Thymus (tissue), 11 donors: ENCODE data around the gene CRTC2. TPM values are rescaled to one million over a fixed set of nuclear protein-coding genes. Genes with fewer than 3 reads are reported as not detected.

Experiments used
- DNase-seq, 9 donors: peaks; one replicate each; pipeline ENCODE4 v3.0.0-alpha.2; 2013; ENCODE audit warnings: low spot score in 9 of 9, low read depth in 6 of 9, missing footprints in 1 of 9
- H3K27ac ChIP-seq, 2 donors: one replicate each; pipeline ENCODE4 v1.5.1; 2013; ENCODE audit warnings: control low read depth in 1 of 2, low read depth in 1 of 2, low read length in 1 of 2, mild to moderate bottlenecking in 1 of 2, moderate library complexity in 1 of 2
- H3K27me3 ChIP-seq, 2 donors: one replicate each; pipeline ENCODE4 v1.5.1; 2013; ENCODE audit warnings: low read length in 1 of 2; ENCODE audit not compliant: control insufficient read depth in 2 of 2, insufficient read depth in 1 of 2
- H3K36me3 ChIP-seq, 2 donors: one replicate each; pipeline ENCODE4 v1.5.1; 2013; ENCODE audit warnings: low read length in 1 of 2, mild to moderate bottlenecking in 1 of 2, moderate library complexity in 1 of 2; ENCODE audit not compliant: control insufficient read depth in 2 of 2, insufficient read depth in 2 of 2
- H3K4me1 ChIP-seq, 2 donors: one replicate each; pipeline ENCODE4 v1.5.1; 2013; ENCODE audit warnings: low read length in 2 of 2; ENCODE audit not compliant: control insufficient read depth in 2 of 2, insufficient read depth in 2 of 2
- H3K4me3 ChIP-seq, 2 donors: one replicate each; pipeline ENCODE4 v1.5.1; 2013; ENCODE audit warnings: low read length in 2 of 2, control low read depth in 1 of 2, mild to moderate bottlenecking in 1 of 2
- H3K9me3 ChIP-seq, 2 donors: one replicate each; pipeline ENCODE4 v1.5.1; 2013; ENCODE audit warnings: low read length in 1 of 2, mild to moderate bottlenecking in 1 of 2; ENCODE audit not compliant: control insufficient read depth in 2 of 2, insufficient read depth in 1 of 2
- WGBS: extraction: QIAGEN DNeasy Blood & Tissue Kit; methylation state at CpG from one replicate; pipeline ENCODE4 v1.1.7; 2013; 5-methylcytosine and 5-hydroxymethylcytosine counted together
- polyA plus RNA-seq: library from polyadenylated mRNA; stranded (reverse); fragments of 200-250 nt; gene quantifications from one replicate; pipeline ENCODE4 v1.2.3, GENCODE V29; 2013
- total RNA-seq: library from RNA; stranded (reverse); fragments of 120-200 nt; gene quantifications from one replicate; pipeline ENCODE4 v1.2.4, GENCODE V29; 2013
- donor health status: healthy.

Gene CRTC2
- total and polyA plus RNA-seq, 2 donors, result 9.8 to 70.5 TPM

GRCh38 chr1:153978274-153978909 is 20.0 kb upstream of the CRTC2 start:
- DNase-seq, result no peak
- peak overlapping the region in 1 of 2 donors; percentile 80 for H3K27ac ChIP-seq
- H3K4me1 ChIP-seq, result peaks cover 6 to 21% of the 10 kb centered on the region in 2 donors
- H3K36me3 ChIP-seq, result peaks cover 24 to 25% of the 10 kb centered on the region in 2 donors
- H3K27me3 ChIP-seq, result no peaks in the 10 kb centered on the region
- peak overlapping the region; percentile 93 to 98 for H3K4me3 ChIP-seq
- WGBS, result 86% methylated on average over 9 of the region's 9 CpGs
- no peaks in the 10 kb centered on the region for H3K9me3 ChIP-seq

GRCh38 chr1:153977250-153978240 is 19.1 kb upstream of the CRTC2 start, which contains the start of gene JTB:
TSS of gene JTB (minus strand) at chr1:153977674. CDS start at chr1:153977252, 422 bp downstream.
- peaks cover 32 to 33% of the 10 kb centered on the region in 2 donors for H3K36me3 ChIP-seq
- peak within 1 kb of the TSS; percentile 80 to 92 for H3K27ac ChIP-seq
- H3K4me1 ChIP-seq, result peaks cover 6 to 21% of the 10 kb centered on the region in 2 donors
- WGBS, result under 1% methylated on average over 75 of the region's 75 CpGs
- peak within 1 kb of the TSS; percentile 93 to 98 for H3K4me3 ChIP-seq
- peak in 7 of 9 donors; percentile 63 to 92 (median 84) for DNase-seq
- H3K27me3 ChIP-seq, result no peaks in the 10 kb centered on the region
- peaks cover 0 to 1% of the 10 kb centered on the region in 2 donors for H3K9me3 ChIP-seq

DNA sequence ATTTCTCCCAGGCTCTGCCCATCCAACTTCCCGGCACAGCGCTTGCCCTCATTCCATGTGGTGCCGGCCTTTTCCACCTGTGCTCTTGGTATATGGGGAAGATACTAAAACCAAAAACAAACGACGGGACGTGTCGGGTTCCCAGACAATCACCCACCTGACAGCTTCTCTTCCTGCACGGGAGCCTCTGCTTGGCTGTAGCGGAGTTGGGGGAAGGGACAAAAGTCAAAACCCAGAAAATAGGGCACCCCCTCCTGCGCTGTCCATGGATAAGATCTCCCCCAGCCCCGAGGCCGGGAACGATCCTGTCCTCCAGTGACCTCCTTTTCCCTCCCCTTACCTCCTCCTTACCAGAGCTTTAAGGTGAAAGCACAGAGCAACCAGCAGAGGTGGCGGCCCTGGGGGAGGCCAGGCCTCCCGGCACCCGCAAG is 18.4 kb upstream of the CRTC2 start:
- Histone ChIP-seq H3K27ac (peak overlapping the region; percentile 77 to 92), H3K9me3 (peaks cover 0 to 1% of the 10 kb centered on the region in 2 donors), H3K36me3 (peaks cover 35 to 36% of the 10 kb centered on the region in 2 donors), H3K4me1 (peaks cover 6 to 24% of the 10 kb centered on the region in 2 donors), H3K4me3 (peak overlapping the region; percentile 93 to 98), H3K27me3 (no peaks in the 10 kb centered on the region)
- DNase-seq, result no peak
- WGBS, result 2% methylated on average over 16 of the region's 16 CpGs

DNA sequence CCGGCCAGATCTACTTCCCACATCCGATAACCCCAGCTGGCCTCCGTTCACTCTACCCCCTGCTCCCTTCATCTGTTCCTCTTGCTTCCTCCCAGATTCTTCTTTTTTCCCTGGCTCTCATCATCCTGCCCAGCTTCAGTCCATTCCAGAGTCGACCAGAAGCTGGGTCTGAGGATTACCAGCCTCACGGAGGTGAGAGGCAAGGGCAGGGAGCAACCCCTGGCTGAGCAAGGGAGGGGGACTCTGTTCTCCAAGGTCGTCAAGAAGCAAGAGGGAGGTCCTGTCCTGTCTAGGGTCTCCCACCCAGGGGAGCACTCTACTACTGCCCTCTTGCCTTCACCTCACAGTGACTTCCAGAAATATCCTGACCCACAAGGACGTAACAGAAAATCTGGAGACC is 15.1 kb upstream of the CRTC2 start:
- no peaks in the 10 kb centered on the region for H3K27me3 ChIP-seq
- no peak overlapping the region for H3K27ac ChIP-seq
- 97% methylated on average over 7 of the region's 7 CpGs for WGBS
- no peak overlapping the region for H3K4me3 ChIP-seq
- peaks cover 10 to 30% of the 10 kb centered on the region in 2 donors for H3K4me1 ChIP-seq
- peaks cover 0 to 1% of the 10 kb centered on the region in 2 donors for H3K9me3 ChIP-seq
- H3K36me3 ChIP-seq, result peaks cover 35 to 36% of the 10 kb centered on the region in 2 donors
- no peak for DNase-seq

DNA sequence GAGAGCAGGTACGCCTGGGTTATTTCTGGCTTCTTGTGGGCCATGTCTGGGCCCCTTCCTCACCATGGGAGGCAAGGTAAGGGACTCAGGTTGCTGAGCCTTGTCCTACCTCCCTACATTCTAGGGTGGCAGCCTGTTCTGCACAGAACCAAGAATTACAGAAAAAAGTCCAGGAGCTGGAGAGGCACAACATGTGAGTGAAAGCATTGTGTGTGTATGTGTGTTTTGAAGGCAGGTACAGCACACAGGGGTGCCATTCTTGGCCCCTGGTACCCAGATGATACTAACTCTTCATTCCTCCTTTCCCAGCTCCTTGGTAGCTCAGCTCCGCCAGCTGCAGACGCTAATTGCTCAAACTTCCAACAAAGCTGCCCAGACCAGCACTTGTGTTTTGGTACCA is 14.7 kb upstream of the CRTC2 start:
- Histone ChIP-seq H3K9me3 (peaks cover 0 to 1% of the 10 kb centered on the region in 2 donors), H3K27me3 (no peaks in the 10 kb centered on the region), H3K36me3 (peaks cover 35 to 36% of the 10 kb centered on the region in 2 donors), H3K4me3 (no peak overlapping the region), H3K27ac (no peak overlapping the region), H3K4me1 (peaks cover 11 to 31% of the 10 kb centered on the region in 2 donors)
- DNase-seq, result no peak
- WGBS, result 100% methylated on average over 3 of the region's 3 CpGs

GRCh38 chr1:153970346-153970745 is 11.9 kb upstream of the CRTC2 start:
- H3K27me3 ChIP-seq, result no peaks in the 10 kb centered on the region
- DNase-seq, result no peak
- H3K4me3 ChIP-seq, result no peak overlapping the region
- H3K9me3 ChIP-seq, result peaks cover 0 to 1% of the 10 kb centered on the region in 2 donors
- WGBS, result 98% methylated on average over 2 of the region's 2 CpGs
- no peak overlapping the region for H3K27ac ChIP-seq
- peaks cover 28 to 29% of the 10 kb centered on the region in 2 donors for H3K36me3 ChIP-seq
- H3K4me1 ChIP-seq, result peaks cover 18 to 31% of the 10 kb centered on the region in 2 donors

DNA sequence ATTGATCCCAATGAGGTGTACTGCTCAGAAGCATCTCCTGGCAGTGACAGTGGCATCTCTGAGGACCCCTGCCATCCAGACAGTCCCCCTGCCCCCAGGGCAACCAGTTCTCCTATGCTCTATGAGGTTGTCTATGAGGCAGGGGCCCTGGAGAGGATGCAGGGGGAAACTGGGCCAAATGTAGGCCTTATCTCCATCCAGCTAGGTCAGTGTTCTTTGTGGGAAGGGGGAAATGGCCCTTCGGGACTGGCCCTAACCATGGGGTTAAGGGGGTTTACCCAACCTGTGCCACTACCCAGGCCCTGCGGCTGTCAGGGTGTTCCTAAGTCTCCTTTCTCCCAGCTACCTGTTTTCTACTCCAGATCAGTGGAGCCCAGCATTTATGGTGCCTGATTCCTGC is 10.6 kb upstream of the CRTC2 start:
- Histone ChIP-seq H3K27ac (no peak overlapping the region), H3K36me3 (peaks cover 16 to 18% of the 10 kb centered on the region in 2 donors), H3K27me3 (no peaks in the 10 kb centered on the region), H3K9me3 (peaks cover 0 to 1% of the 10 kb centered on the region in 2 donors), H3K4me1 (peaks cover 21 to 38% of the 10 kb centered on the region in 2 donors), H3K4me3 (no peak overlapping the region)
- DNase-seq, result no peak
- WGBS, result 94% methylated on average over 2 of the region's 2 CpGs

GRCh38 chr1:153968408-153968807 is 10.0 kb upstream of the CRTC2 start:
- Histone ChIP-seq H3K9me3 (peaks cover 0 to 1% of the 10 kb centered on the region in 2 donors), H3K36me3 (peaks cover 11 to 13% of the 10 kb centered on the region in 2 donors), H3K27me3 (no peaks in the 10 kb centered on the region), H3K4me1 (peaks cover 22 to 42% of the 10 kb centered on the region in 2 donors), H3K27ac (peak overlapping the region; percentile 36 to 97), H3K4me3 (peak overlapping the region; percentile 85 to 89)
- WGBS, result 17% methylated on average over 13 of the region's 13 CpGs
- no peak for DNase-seq
